AG10803 (cell line): ENCODE data around the gene APCDD1L.
"Not testable (repeated sequence)": the region's sequence is repeated elsewhere in the genome, so short reads cannot be mapped to it uniquely, and the experiment has no call there.

Source experiments
- DNase-seq: peaks from one replicate; pipeline ENCODE4 v3.0.0; 2010; ENCODE audit warnings: low read depth
- H3K4me3 ChIP-seq: 2 replicates; pipeline ENCODE4 v1.5.1; 2011; ENCODE audit warnings: mild to moderate bottlenecking, low read length, control low read depth
- CTCF ChIP-seq: conservative IDR thresholded peaks from 2 replicates; pipeline ENCODE4 v1.5.1; 2011; ENCODE audit warnings: mild to moderate bottlenecking, low read length, control low read depth, inconsistent platforms

Gene APCDD1L

GRCh38 chr20:58418949-58419748, 96.0 kb downstream of the APCDD1L start:
- H3K4me3 ChIP-seq: no peak overlapping the region
- TF ChIP-seq CTCF: no peak
- DNase-seq: no peak

- no peak for DNase-seq
- H3K4me3 ChIP-seq: no peak overlapping the region
- TF ChIP-seq CTCF: no peak
Measured at GRCh38 chr20:58417438-58417837, 97.8 kb downstream of the APCDD1L start.

DNA sequence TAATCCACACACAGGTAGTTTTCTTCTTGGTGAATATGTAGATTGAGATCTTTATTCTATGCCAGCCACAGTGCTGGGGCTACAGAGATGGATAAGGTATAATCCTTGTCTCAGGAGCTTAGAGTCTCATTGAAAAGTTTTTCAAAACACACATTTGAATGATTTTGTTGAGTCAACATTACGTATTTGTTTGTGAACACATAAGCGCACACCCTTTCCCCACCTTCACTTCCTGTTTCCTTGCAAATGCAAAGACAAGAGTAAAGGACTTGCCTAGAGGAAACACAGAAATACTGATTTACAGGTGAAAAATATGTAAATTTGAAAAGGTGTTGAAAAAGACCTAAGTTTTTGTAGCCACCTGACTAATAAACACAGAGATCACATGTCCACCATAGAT, 98.4 kb downstream of the APCDD1L start:
- DNase-seq: no peak
- H3K4me3 ChIP-seq: no peak overlapping the region
- no peak for TF ChIP-seq CTCF

DNA sequence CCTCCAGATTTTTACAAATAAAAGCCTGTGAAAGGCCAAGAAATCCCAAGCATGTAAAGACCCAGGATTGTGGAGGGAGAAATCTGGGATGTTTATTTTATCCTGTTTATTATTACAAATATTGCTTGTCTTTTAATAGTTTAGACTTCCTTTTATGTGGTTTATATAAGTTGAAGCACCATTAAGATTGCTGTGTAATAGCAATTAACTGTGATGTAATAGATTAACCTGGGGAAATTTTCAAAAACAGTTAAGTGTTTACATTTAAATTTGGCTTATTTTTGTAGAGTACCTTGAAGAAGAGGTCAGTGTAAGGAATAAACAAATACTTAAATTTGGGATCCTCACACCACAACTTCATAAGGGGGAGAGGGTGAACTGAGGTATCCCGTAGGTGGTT, 99.1 kb downstream of the APCDD1L start:
- no peak overlapping the region for H3K4me3 ChIP-seq
- no peak for DNase-seq
- no peak for TF ChIP-seq CTCF

DNA sequence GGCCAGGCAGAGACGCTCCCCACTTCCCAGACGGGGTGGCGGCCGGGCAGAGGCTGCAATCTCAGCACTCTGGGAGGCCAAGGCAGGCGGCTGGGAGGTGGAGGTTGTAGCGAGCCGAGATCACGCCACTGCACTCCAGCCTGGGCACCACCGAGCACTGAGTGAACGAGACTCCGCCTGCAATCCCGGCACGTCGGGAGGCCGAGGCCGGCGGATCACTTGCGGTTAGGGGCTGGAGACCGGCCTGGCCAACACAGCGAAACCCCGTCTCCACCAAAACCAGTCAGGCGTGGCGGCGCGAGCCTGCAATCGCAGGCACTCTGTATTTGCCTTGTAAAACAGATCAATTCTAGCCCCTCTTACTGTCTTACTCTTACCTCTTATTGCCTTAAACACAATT, 100.4 kb downstream of the APCDD1L start:
- not testable (repeated sequence) for H3K4me3 ChIP-seq, DNase-seq

DNA sequence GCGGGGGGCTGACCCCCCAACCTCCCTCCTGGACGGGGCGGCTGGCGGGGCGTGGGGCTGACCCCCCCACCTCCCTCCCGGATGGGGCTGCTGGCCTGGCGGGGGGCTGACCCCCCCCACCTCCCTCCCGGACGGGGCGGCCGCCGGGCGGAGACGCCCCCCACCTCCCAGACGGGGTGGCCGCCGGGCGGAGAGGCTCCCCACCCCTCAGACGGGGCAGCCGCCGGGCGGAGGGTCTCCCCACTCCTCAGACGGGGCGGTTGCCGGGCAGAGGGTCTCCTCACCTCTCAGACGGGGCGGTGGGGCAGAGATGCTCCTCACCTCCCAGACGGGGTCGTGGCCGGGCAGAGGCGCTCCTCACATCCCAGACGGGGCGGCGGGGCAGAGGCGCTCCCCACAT, 101.0 kb downstream of the APCDD1L start:
- H3K4me3 ChIP-seq, DNase-seq: not testable (repeated sequence)
